ENCODE data around the gene TMPRSS2. TPM values are rescaled to one million over a fixed set of nuclear protein-coding genes. Genes with fewer than 3 reads are reported as not detected.

The TMPRSS2 gene
- total and polyA plus RNA-seq, 2 donors (not counting 1 experiment from before 2014, with no cell fraction given): not detected

DNA sequence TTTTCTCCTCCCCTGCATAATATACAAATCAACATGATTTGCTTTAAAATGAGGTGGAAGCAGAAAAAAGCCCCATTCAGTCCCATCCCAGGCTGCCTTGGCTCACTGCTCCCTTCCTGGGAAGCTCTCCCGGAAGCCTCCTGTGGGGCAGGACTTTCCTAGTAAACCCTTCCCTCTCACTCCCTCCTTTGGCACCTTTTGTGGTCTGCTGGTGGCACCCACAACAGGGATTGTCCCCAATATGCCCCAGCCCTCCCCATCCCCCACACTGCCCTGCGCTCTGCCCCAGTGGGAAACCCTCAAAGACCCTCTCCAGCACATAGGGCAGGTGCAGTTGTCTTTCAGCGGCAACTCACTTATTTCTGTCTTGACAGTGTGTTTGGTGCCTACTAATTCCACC, 1.8 kb upstream of the TMPRSS2 start:
- no peak overlapping the region for H3K4me3 Mint-ChIP-seq
- Histone ChIP-seq H3K9me3 (ENCODE audit: control extremely low read depth in 1 of 3, control insufficient read depth in 2 of 3, insufficient read depth in 1 of 3, low read length in 2 of 3) (no peaks in the 10 kb centered on the region), H3K9ac (ENCODE audit: low read length) (no peak overlapping the region), H3K79me2 (ENCODE audit: control insufficient read depth, insufficient read depth, low read length) (no peaks in the 10 kb centered on the region), H3K4me2 (replicated peaks; ENCODE audit: low read depth, low read length, poor library complexity, severe bottlenecking) (no peak overlapping the region), H3K27me3 (replicated peaks in 1 of 4; ENCODE audit: control extremely low read depth in 1 of 4, control insufficient read depth in 3 of 4, insufficient read depth in 4 of 4, low read length in 3 of 4) (peaks cover 0 to 35% (median 4%) of the 10 kb centered on the region in 4 experiments), H2AFZ (ENCODE audit: insufficient read depth, low read depth, low read length, poor library complexity, severe bottlenecking) (no peak overlapping the region), H3K4me3 (ENCODE audit: control extremely low read depth in 1 of 5, extremely low read depth in 1 of 5, insufficient read depth in 1 of 5, low read depth in 2 of 5, low read length in 4 of 5) (no peak overlapping the region), H4K20me1 (ENCODE audit: control insufficient read depth, insufficient read depth, low read length, poor library complexity, severe bottlenecking) (no peaks in the 10 kb centered on the region), H3K4me1 (ENCODE audit: control insufficient read depth in 2 of 2, insufficient read depth in 2 of 2, low read length in 2 of 2) (no peaks in the 10 kb centered on the region), H3K27ac (ENCODE audit: low read length in 2 of 2) (no peak overlapping the region), H3K36me3 (replicated peaks in 1 of 2; ENCODE audit: control extremely low read depth in 1 of 2, control insufficient read depth in 1 of 2, extremely low read depth in 1 of 2, insufficient read depth in 2 of 2, low read length in 1 of 2) (no peaks in the 10 kb centered on the region)
- CTCF ChIA-PET: no interaction called here
- POLR2A ChIA-PET: no interaction called here
- intact Hi-C loops (cut with micrococcal nuclease): no loop called here
- ATAC-seq (ENCODE audit: low read depth) (no peak), DNase-seq (no peak)
- TF ChIP-seq, protein P1, sequence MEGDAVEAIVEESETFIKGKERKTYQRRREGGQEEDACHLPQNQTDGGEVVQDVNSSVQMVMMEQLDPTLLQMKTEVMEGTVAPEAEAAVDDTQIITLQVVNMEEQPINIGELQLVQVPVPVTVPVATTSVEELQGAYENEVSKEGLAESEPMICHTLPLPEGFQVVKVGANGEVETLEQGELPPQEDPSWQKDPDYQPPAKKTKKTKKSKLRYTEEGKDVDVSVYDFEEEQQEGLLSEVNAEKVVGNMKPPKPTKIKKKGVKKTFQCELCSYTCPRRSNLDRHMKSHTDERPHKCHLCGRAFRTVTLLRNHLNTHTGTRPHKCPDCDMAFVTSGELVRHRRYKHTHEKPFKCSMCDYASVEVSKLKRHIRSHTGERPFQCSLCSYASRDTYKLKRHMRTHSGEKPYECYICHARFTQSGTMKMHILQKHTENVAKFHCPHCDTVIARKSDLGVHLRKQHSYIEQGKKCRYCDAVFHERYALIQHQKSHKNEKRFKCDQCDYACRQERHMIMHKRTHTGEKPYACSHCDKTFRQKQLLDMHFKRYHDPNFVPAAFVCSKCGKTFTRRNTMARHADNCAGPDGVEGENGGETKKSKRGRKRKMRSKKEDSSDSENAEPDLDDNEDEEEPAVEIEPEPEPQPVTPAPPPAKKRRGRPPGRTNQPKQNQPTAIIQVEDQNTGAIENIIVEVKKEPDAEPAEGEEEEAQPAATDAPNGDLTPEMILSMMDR (IDR thresholded peaks at IDR 0.05): no peak
- TF ChIP-seq EZH2 (IDR thresholded peaks at IDR 0.05; ENCODE audit: borderline replicate concordance, insufficient read depth, low read depth, low read length, poor library complexity, severe bottlenecking): no peak
- no peak overlapping the region for H3K27ac Mint-ChIP-seq
- WGBS (ENCODE audit: insufficient coverage): 80% methylated on average over 2 of the region's 3 CpGs
- H3K9me3 Mint-ChIP-seq (ENCODE audit: insufficient read depth): no peaks in the 10 kb centered on the region
- H3K4me1 Mint-ChIP-seq: no peaks in the 10 kb centered on the region
- peaks cover 47% of the 10 kb centered on the region for H3K27me3 Mint-ChIP-seq

DNA sequence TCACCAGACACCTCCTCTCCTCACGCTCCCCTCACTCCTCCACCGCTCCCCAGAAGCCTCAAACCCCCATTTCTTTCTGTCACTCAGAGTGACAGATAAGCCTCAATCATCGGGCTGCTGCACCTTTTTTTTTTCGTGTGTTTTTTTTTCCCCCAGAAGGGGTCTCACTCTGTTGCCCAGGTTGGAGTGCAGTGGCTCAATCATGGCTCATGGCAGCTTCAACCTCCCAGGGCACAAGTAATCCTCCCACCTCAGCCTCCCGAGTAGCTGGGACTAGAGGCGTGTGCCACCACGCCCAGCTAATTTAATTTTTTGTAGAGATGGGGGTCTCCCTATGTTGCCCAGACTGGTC, 1.2 kb upstream of the TMPRSS2 start:
- ATAC-seq (ENCODE audit: low read depth) (no peak), DNase-seq (no peak)
- Histone ChIP-seq H3K27me3 (replicated peaks in 1 of 4; ENCODE audit: control extremely low read depth in 1 of 4, control insufficient read depth in 3 of 4, insufficient read depth in 4 of 4, low read length in 3 of 4) (peaks cover 0 to 38% (median 4%) of the 10 kb centered on the region in 4 experiments), H2AFZ (ENCODE audit: insufficient read depth, low read depth, low read length, poor library complexity, severe bottlenecking) (no peak overlapping the region), H3K4me2 (replicated peaks; ENCODE audit: low read depth, low read length, poor library complexity, severe bottlenecking) (no peak overlapping the region), H3K9ac (ENCODE audit: low read length) (no peak overlapping the region), H4K20me1 (ENCODE audit: control insufficient read depth, insufficient read depth, low read length, poor library complexity, severe bottlenecking) (no peaks in the 10 kb centered on the region), H3K79me2 (ENCODE audit: control insufficient read depth, insufficient read depth, low read length) (no peaks in the 10 kb centered on the region), H3K4me3 (ENCODE audit: control extremely low read depth in 1 of 5, extremely low read depth in 1 of 5, insufficient read depth in 1 of 5, low read depth in 2 of 5, low read length in 4 of 5) (no peak overlapping the region), H3K4me1 (ENCODE audit: control insufficient read depth in 2 of 2, insufficient read depth in 2 of 2, low read length in 2 of 2) (no peaks in the 10 kb centered on the region), H3K36me3 (replicated peaks in 1 of 2; ENCODE audit: control extremely low read depth in 1 of 2, control insufficient read depth in 1 of 2, extremely low read depth in 1 of 2, insufficient read depth in 2 of 2, low read length in 1 of 2) (no peaks in the 10 kb centered on the region), H3K27ac (ENCODE audit: low read length in 2 of 2) (no peak overlapping the region), H3K9me3 (ENCODE audit: control extremely low read depth in 1 of 3, control insufficient read depth in 2 of 3, insufficient read depth in 1 of 3, low read length in 2 of 3) (no peaks in the 10 kb centered on the region)
- H3K9me3 Mint-ChIP-seq (ENCODE audit: insufficient read depth): no peaks in the 10 kb centered on the region
- CTCF ChIA-PET: no interaction called here
- POLR2A ChIA-PET: no interaction called here
- no peak overlapping the region for H3K4me3 Mint-ChIP-seq
- intact Hi-C loops (cut with micrococcal nuclease): no loop called here
- peaks cover 47% of the 10 kb centered on the region for H3K27me3 Mint-ChIP-seq
- no peaks in the 10 kb centered on the region for H3K4me1 Mint-ChIP-seq
- 53% methylated on average over 4 of the region's 7 CpGs for WGBS (ENCODE audit: insufficient coverage)
- H3K27ac Mint-ChIP-seq: no peak overlapping the region
- no peak for TF ChIP-seq EZH2 (IDR thresholded peaks at IDR 0.05; ENCODE audit: borderline replicate concordance, insufficient read depth, low read depth, low read length, poor library complexity, severe bottlenecking)
- TF ChIP-seq, protein P1 (IDR thresholded peaks at IDR 0.05): no peak

All from B cell (primary cell).